Progenitor cell of endocrine pancreas (in vitro differentiated cells): ENCODE measurements around the gene TMPRSS6. TPM values are rescaled to one million over a fixed set of nuclear protein-coding genes. Genes with fewer than 3 reads are reported as not detected.

Experiments used
- DNase-seq: peaks from one replicate; pipeline ENCODE4 v3.0.0; 2021; ENCODE audit warnings: low spot score; ENCODE audit not compliant: unreplicated experiment
- H3K27ac Mint-ChIP-seq: 2 replicates; pipeline ENCODE4 v1.8.0; 2021; ENCODE audit warnings: mild to moderate bottlenecking, moderate library complexity, mixed read lengths
- H3K27me3 Mint-ChIP-seq: 2 replicates; pipeline ENCODE4 v1.8.0; 2021; ENCODE audit warnings: mixed read lengths
- H3K36me3 Mint-ChIP-seq: 2 replicates; pipeline ENCODE4 v1.8.0; 2022; ENCODE audit warnings: mixed read lengths; ENCODE audit not compliant: insufficient read depth
- H3K4me1 Mint-ChIP-seq: 2 replicates; pipeline ENCODE4 v1.8.0; 2021; ENCODE audit warnings: low read depth, mixed read lengths
- H3K4me3 Mint-ChIP-seq: 2 replicates; pipeline ENCODE4 v1.8.0; 2021; ENCODE audit warnings: low read depth, mild to moderate bottlenecking, moderate library complexity, mixed read lengths
- H3K9me3 Mint-ChIP-seq: 2 replicates; pipeline ENCODE4 v1.8.0; 2021; ENCODE audit warnings: low read depth, mixed read lengths
- total RNA-seq: library from RNA; stranded (reverse); gene quantifications from 2 replicates; pipeline ENCODE4 v1.2.1, GENCODE V29; 2021
- TF ChIP-seq, protein P1 (sequence below): fragments of 200-600 bp; sonication (generic); IDR thresholded peaks from one replicate; pipeline ENCODE4 v1.5.0; 2021; ENCODE audit warnings: antibody characterized with exemption, mild to moderate bottlenecking; ENCODE audit not compliant: unreplicated experiment

The TMPRSS6 gene
- total RNA-seq, 1 donor from 2014 or later: 12.6 TPM

DNA sequence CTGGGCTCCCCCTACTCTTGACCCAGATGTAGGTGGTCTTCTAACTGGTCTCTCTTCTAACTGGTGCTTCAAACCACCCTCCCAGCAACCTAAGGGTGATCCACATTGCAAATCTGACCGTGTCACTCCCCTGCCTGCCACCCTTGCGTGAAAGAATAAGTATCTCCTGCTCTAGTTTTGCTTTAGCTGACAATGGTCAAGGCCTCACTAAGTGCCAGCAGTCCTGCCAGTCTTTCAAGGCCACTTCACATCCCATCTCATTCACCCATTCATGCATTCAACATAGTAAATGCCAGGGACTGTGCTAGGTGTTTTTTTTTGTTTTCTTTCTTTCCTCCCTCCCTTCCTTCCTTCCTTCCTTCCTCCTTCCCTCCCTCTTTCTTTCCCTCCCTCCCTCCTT, 60.3 kb downstream of the TMPRSS6 start:
- Mint-ChIP-seq H3K9me3 (no peaks in the 10 kb centered on the region), H3K4me1 (peaks cover 6% of the 10 kb centered on the region), H3K27me3 (peaks cover 13% of the 10 kb centered on the region), H3K36me3 (no peaks in the 10 kb centered on the region), H3K27ac (no peak overlapping the region), H3K4me3 (no peak overlapping the region)
- DNase-seq: no peak
- TF ChIP-seq, protein P1, sequence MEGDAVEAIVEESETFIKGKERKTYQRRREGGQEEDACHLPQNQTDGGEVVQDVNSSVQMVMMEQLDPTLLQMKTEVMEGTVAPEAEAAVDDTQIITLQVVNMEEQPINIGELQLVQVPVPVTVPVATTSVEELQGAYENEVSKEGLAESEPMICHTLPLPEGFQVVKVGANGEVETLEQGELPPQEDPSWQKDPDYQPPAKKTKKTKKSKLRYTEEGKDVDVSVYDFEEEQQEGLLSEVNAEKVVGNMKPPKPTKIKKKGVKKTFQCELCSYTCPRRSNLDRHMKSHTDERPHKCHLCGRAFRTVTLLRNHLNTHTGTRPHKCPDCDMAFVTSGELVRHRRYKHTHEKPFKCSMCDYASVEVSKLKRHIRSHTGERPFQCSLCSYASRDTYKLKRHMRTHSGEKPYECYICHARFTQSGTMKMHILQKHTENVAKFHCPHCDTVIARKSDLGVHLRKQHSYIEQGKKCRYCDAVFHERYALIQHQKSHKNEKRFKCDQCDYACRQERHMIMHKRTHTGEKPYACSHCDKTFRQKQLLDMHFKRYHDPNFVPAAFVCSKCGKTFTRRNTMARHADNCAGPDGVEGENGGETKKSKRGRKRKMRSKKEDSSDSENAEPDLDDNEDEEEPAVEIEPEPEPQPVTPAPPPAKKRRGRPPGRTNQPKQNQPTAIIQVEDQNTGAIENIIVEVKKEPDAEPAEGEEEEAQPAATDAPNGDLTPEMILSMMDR: no peak

DNA sequence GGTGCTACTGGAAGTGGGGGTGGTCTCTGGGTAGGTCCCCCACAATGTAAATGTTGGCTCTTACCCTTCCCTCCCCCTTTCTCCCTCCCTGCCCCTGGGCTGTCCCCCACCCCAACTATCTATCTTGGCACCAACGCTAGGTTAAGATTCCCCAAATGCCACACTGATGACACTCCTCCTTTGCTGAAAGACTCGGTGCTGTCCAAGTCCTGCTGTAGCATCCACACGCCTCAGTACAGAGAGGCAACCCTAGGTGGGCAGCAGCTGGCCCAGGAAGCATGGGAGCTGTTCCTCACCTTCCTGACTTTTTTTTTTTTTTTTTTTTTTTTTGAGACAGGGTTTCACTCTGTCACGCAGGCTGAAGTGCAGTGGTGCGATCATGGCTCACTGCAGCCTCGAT, 61.4 kb downstream of the TMPRSS6 start:
- DNase-seq: no peak
- Mint-ChIP-seq H3K27me3 (peaks cover 13% of the 10 kb centered on the region), H3K4me1 (peaks cover 12% of the 10 kb centered on the region), H3K27ac (no peak overlapping the region), H3K4me3 (no peak overlapping the region), H3K36me3 (no peaks in the 10 kb centered on the region), H3K9me3 (no peaks in the 10 kb centered on the region)
- TF ChIP-seq, protein P1: no peak

DNA sequence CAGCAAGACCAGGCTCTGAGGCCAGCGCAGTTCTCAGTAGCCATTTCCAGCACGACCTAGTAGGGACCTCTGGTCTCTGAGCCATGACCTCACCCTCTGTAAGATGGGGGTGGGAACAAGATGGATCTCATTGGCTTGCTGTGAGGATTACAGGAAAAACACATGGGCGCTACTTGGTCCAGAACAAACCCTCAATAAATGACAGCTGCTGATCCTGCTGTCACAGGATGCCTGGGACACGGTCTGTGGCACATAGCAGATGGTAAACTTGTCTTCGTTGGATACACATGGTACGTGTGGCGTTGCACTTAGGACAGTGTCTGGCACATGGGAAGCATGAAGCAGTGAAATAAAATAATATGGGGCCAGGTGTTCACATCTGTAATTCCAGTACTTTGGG, 62.5 kb downstream of the TMPRSS6 start:
- H3K27ac Mint-ChIP-seq: no peak overlapping the region
- H3K4me3 Mint-ChIP-seq: no peak overlapping the region
- H3K9me3 Mint-ChIP-seq: no peaks in the 10 kb centered on the region
- TF ChIP-seq, protein P1: no peak
- H3K4me1 Mint-ChIP-seq: peaks cover 12% of the 10 kb centered on the region
- peaks cover 9% of the 10 kb centered on the region for H3K27me3 Mint-ChIP-seq
- DNase-seq: no peak
- H3K36me3 Mint-ChIP-seq: no peaks in the 10 kb centered on the region

DNA sequence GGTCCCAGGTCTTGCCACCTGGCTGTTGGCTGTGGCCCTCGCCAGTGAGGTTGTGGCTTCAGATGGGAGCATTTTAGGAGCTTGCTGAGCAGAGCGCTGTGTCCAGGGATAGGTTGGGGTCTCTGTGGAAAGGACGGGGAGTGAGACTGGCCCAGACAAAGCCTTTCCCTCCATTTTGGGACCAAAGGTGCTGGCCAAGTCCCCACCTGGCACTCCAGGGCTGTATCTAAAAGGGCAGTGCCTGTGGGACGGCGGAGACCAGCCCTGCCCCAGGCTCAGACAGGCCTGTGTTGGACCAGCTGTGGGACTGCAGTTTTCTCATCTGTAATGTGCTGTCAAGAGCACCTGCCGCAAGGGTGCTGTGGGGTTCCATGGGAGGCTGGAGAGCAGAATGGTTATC, 62.9 kb downstream of the TMPRSS6 start:
- Mint-ChIP-seq H3K27me3 (peaks cover 9% of the 10 kb centered on the region), H3K4me1 (peaks cover 12% of the 10 kb centered on the region), H3K9me3 (no peaks in the 10 kb centered on the region), H3K27ac (no peak overlapping the region), H3K4me3 (no peak overlapping the region), H3K36me3 (no peaks in the 10 kb centered on the region)
- TF ChIP-seq, protein P1: no peak
- no peak for DNase-seq

DNA sequence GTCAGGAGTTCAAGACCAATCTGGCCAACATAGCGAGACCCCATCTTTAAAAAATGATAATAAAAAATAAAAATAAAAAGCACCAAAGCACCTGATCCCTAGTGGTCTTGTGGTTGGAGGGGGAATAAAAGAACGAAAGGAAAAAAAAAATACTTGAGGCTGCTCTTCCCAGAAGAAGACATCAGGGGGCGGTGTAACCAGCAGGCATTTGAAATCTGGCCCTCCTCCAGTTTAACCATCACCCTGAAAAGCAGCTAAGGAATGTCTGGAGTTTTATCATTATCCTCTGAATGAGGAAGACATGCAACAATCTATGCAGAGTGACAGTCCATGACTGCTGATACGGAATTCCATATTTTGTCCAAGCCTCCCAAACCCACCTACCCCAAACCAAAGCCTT, 63.6 kb downstream of the TMPRSS6 start:
- H3K27me3 Mint-ChIP-seq: peaks cover 9% of the 10 kb centered on the region
- H3K36me3 Mint-ChIP-seq: no peaks in the 10 kb centered on the region
- H3K4me1 Mint-ChIP-seq: peaks cover 12% of the 10 kb centered on the region
- DNase-seq: no peak
- H3K27ac Mint-ChIP-seq: no peak overlapping the region
- TF ChIP-seq, protein P1: peak; percentile 64
- no peak overlapping the region for H3K4me3 Mint-ChIP-seq
- no peaks in the 10 kb centered on the region for H3K9me3 Mint-ChIP-seq
